HepG2 (cell line): ENCODE data around the gene MRPL58. TPM values are rescaled to one million over a fixed set of nuclear protein-coding genes. Genes with fewer than 3 reads are reported as not detected.
A peak's percentile ranks its signal among the peaks of the same experiment; 100 is the strongest.

Source experiments
- CEBPG ChIP-seq: IDR thresholded peaks from 2 replicates; pipeline ENCODE4 v1.6.1; 2016
- CSRNP2 ChIP-seq: sonication (generic); formaldehyde crosslinking; conservative IDR thresholded peaks from 2 replicates; pipeline ENCODE4 v1.8.0; 2022; ENCODE audit warnings: low read depth, missing genetic modification reagents
- HMG20B ChIP-seq: conservative IDR thresholded peaks from 2 replicates; pipeline ENCODE4 v1.6.1; 2016; ENCODE audit warnings: missing genetic modification reagents, missing compliant biosample characterization
- HNF4A ChIP-seq: sonication (generic); formaldehyde crosslinking; IDR thresholded peaks from 2 replicates; pipeline ENCODE4 v1.4.0; 2020; ENCODE audit warnings: missing genetic modification reagents
- KDM5B ChIP-seq: sonication (generic); formaldehyde crosslinking; IDR thresholded peaks from 2 replicates; pipeline ENCODE4 v1.4.0; 2020; ENCODE audit warnings: missing genetic modification reagents, mild to moderate bottlenecking, borderline replicate concordance
- MYNN ChIP-seq: sonication (generic); formaldehyde crosslinking; IDR thresholded peaks from 2 replicates; pipeline ENCODE4 v1.4.0; 2020; ENCODE audit warnings: mild to moderate bottlenecking, low read depth, missing genetic modification reagents
- NFYB ChIP-seq: sonication (generic); formaldehyde crosslinking; IDR thresholded peaks from 2 replicates; pipeline ENCODE4 v1.4.0; 2020; ENCODE audit warnings: missing genetic modification reagents
- PCBP2 ChIP-seq: fragments of 200-400 bp; formaldehyde crosslinking; optimal IDR thresholded peaks from 2 replicates; pipeline ENCODE3; 2018; ENCODE audit warnings: low read length, low read depth; ENCODE audit not compliant: poor library complexity, severe bottlenecking
- POGK ChIP-seq: sonication (generic); formaldehyde crosslinking; conservative IDR thresholded peaks from 2 replicates; pipeline ENCODE4 v1.8.0; 2022; ENCODE audit warnings: mild to moderate bottlenecking, moderate library complexity, missing genetic modification reagents
- POGZ ChIP-seq: sonication (generic); formaldehyde crosslinking; IDR thresholded peaks from 2 replicates; pipeline ENCODE4 v1.4.0; 2020; ENCODE audit warnings: mild to moderate bottlenecking, missing genetic modification reagents
- POLR2AphosphoS2 ChIP-seq: IDR thresholded peaks from 2 replicates; pipeline ENCODE4 v1.6.1; 2011; ENCODE audit warnings: low read depth, low read length, improper control_type of control experiment
- SALL2 ChIP-seq: sonication (generic); formaldehyde crosslinking; IDR thresholded peaks from 2 replicates; pipeline ENCODE4 v1.8.1; 2023; ENCODE audit warnings: mild to moderate bottlenecking, missing genetic modification reagents, inconsistent platforms
- SNAPC5 ChIP-seq: sonication (generic); formaldehyde crosslinking; IDR thresholded peaks from 2 replicates; pipeline ENCODE4 v1.8.1; 2023; ENCODE audit warnings: mild to moderate bottlenecking, missing genetic modification reagents, borderline replicate concordance
- ZBTB1 ChIP-seq: sonication (generic); formaldehyde crosslinking; IDR thresholded peaks from 2 replicates; pipeline ENCODE4 v1.4.0; 2020; ENCODE audit warnings: missing genetic modification reagents, borderline replicate concordance
- ZBTB4 ChIP-seq: sonication (generic); formaldehyde crosslinking; IDR thresholded peaks from 2 replicates; pipeline ENCODE4 v1.4.0; 2020; ENCODE audit warnings: missing genetic modification reagents, mild to moderate bottlenecking, borderline replicate concordance
- ZNF580 ChIP-seq: IDR thresholded peaks from 2 replicates; pipeline ENCODE4 v1.6.1; 2016; ENCODE audit warnings: low read depth, borderline replicate concordance
- ZNF672 ChIP-seq: sonication (generic); formaldehyde crosslinking; IDR thresholded peaks from 2 replicates; pipeline ENCODE4 v1.8.1; 2022; ENCODE audit warnings: missing genetic modification reagents
- ZNF879 ChIP-seq: sonication (generic); formaldehyde crosslinking; IDR thresholded peaks from 2 replicates; pipeline ENCODE4 v1.8.1; 2023; ENCODE audit warnings: missing genetic modification reagents
- polyA plus RNA-seq, 8 experiments: library from polyadenylated mRNA; depleted of rRNA in 3 of 8; stranded (reverse) in 7 of 8; unstranded in 1 of 8; fragments of >200 nt; fragmentation: Illumina TruSeq in 4 of 8; extraction: Trizol in 4 of 8; gene quantifications; 2 replicates each; pipeline versions ENCODE4 v1.2.1 to v1.2.3, GENCODE V29; 2011 to 2016; ENCODE audit warnings: low read depth in 4 of 8, missing spikeins in 1 of 8, mixed read lengths in 1 of 8; ENCODE audit not compliant: insufficient read depth in 1 of 8
- total RNA-seq, 5 experiments: library from RNA; depleted of rRNA; stranded (reverse); fragments of >200 nt; fragmentation: Illumina TruSeq; extraction: Trizol; gene quantifications; 2 replicates each; pipeline ENCODE4 v1.2.3, GENCODE V29; 2016; ENCODE audit warnings: low read depth in 1 of 5
- TF ChIP-seq, protein P1 (sequence below): sonication (generic); formaldehyde crosslinking; IDR thresholded peaks from 2 replicates; pipeline ENCODE4 v1.4.0; 2020; ENCODE audit warnings: mild to moderate bottlenecking, missing genetic modification reagents
- TF ChIP-seq, protein P2 (sequence below): sonication (generic); formaldehyde crosslinking; IDR thresholded peaks from 2 replicates; pipeline ENCODE4 v1.8.0; 2022; ENCODE audit warnings: low read depth, missing genetic modification reagents

The MRPL58 gene
- total and polyA plus RNA-seq, 2 of the 13 experiments (the other 11 are each of a cell fraction or from before 2014, with no cell fraction given) = 44.9 to 68.9 TPM

DNA sequence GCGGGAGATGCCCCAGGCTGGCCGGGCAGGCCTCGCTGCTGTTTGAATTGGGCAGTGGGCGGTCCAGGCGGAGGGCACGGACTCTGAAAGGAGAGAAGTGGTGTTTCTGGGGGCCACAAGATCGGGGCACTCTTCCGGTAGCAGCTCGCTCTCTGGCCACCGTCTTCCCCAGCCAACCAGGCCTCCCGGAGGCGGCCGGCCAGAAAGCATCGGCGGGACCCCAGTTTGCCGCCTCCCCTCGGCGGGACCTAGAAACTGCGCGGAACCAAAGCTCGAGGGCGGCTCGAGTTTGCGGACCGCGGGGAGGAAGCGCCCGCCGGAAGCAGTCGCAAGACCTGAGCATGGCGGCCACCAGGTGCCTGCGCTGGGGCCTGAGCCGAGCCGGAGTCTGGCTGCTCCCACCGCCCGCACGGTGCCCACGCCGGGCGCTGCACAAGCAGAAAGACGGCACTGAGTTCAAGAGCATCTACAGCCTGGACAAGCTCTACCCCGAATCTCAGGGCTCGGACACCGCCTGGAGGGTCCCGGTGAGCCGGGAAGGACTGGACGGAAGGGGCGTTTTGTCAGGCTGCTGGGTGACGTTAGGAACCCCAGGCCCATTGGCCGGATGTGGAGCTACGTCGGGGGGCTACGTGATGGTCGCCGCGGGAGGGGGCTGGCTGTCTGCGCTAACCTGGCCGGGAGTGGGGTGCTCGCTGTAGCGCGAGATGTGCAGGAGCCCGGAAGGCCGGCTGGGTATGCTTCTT, at the start of gene MRPL58 (continued):
- TF ChIP-seq SALL2 (CRISPR knock-in tag) (peak; percentile 97), POGZ (CRISPR knock-in tag) (peak; percentile 98), SNAPC5 (CRISPR knock-in tag) (no peak), ZNF672 (CRISPR knock-in tag) (no peak), CEBPG (CRISPR knock-in tag) (peak; percentile 78), ZBTB1 (CRISPR knock-in tag) (no peak; the same call in 1 of the 2 replicates), CSRNP2 (CRISPR knock-in tag) (no peak), HMG20B (CRISPR knock-in tag) (peak; percentile 77), NFYB (CRISPR knock-in tag) (peak; percentile 62), POLR2AphosphoS2 (no peak), ZNF580 (peak; percentile 99), PCBP2 (no peak), ZNF879 (CRISPR knock-in tag) (peak; percentile 91; the same call in 1 of the 2 replicates), MYNN (CRISPR knock-in tag) (peak; percentile 88; the same call in 1 of the 2 replicates), KDM5B (CRISPR knock-in tag) (peak; percentile 98), HNF4A (CRISPR knock-in tag) (peak; percentile 63), ZBTB4 (CRISPR knock-in tag) (no peak; the same call in 1 of the 2 replicates), POGK (CRISPR knock-in tag) (peak; percentile 98)
- TF ChIP-seq, protein P1, sequence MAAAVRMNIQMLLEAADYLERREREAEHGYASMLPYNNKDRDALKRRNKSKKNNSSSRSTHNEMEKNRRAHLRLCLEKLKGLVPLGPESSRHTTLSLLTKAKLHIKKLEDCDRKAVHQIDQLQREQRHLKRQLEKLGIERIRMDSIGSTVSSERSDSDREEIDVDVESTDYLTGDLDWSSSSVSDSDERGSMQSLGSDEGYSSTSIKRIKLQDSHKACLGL (CRISPR knock-in tag) = peak; percentile 98
- TF ChIP-seq, protein P2, sequence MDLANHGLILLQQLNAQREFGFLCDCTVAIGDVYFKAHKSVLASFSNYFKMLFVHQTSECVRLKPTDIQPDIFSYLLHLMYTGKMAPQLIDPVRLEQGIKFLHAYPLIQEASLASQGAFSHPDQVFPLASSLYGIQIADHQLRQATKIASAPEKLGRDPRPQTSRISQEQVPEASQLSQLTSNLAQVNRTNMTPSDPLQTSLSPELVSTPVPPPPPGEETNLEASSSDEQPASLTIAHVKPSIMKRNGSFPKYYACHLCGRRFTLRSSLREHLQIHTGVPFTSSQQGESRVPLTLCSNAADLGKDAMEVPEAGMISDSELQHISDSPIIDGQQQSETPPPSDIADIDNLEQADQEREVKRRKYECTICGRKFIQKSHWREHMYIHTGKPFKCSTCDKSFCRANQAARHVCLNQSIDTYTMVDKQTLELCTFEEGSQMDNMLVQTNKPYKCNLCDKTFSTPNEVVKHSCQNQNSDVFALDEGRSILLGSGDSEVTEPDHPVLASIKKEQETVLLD = peak; percentile 96
